HEK293T (cell line): ENCODE data around the gene HNRNPL.

Experiments
- CTBP1 ChIP-seq: fragments of 450-650 bp; IDR thresholded peaks from 2 replicates; pipeline ENCODE4 v1.6.1; 2016; ENCODE audit warnings: borderline replicate concordance
- ELF4 ChIP-seq: fragments of 450-650 bp; IDR thresholded peaks from 2 replicates; pipeline ENCODE4 v1.6.1; 2017; ENCODE audit warnings: antibody characterized with exemption
- FOXM1 ChIP-seq: fragments of 450-650 bp; IDR thresholded peaks from 2 replicates; pipeline ENCODE4 v1.6.1; 2017; ENCODE audit warnings: mild to moderate bottlenecking, borderline replicate concordance
- NFRKB ChIP-seq: fragments of 450-650 bp; IDR thresholded peaks from 2 replicates; pipeline ENCODE4 v1.6.1; 2016; ENCODE audit warnings: mild to moderate bottlenecking, moderate library complexity
- PKNOX1 ChIP-seq: fragments of 450-650 bp; IDR thresholded peaks from 2 replicates; pipeline ENCODE4 v1.6.1; 2016
- SP1 ChIP-seq: fragments of 450-650 bp; IDR thresholded peaks from 2 replicates; pipeline ENCODE4 v1.6.1; 2017
- TARDBP ChIP-seq: fragments of 450-650 bp; IDR thresholded peaks from 2 replicates; pipeline ENCODE4 v1.6.1; 2016
- ZNF384 ChIP-seq: fragments of 450-650 bp; IDR thresholded peaks from 2 replicates; pipeline ENCODE4 v1.6.1; 2016

GRCh38 chr19:38793671-38794070 lies 56.1 kb downstream of the HNRNPL start:
- TF ChIP-seq FOXM1 (no peak), ELF4 (no peak), CTBP1 (no peak), PKNOX1 (no peak), SP1 (no peak), TARDBP (no peak), NFRKB (no peak), ZNF384 (no peak)
